NCI-H2227 treated with DMSO at 0.1 percent for 48 hours (cell line): ENCODE data around the gene BLMH.
"Not testable (repeated sequence)": the region's sequence is repeated elsewhere in the genome, so short reads cannot be mapped to it uniquely, and the experiment has no call there.

Experiments
- DNase-seq: peaks from one replicate; lab custom pipeline; 2025; lab: John Stamatoyannopoulos, UW

BLMH gene

GRCh38 chr17:30229012-30229411 is 62.7 kb downstream of the BLMH start:
- no peak for DNase-seq

DNA sequence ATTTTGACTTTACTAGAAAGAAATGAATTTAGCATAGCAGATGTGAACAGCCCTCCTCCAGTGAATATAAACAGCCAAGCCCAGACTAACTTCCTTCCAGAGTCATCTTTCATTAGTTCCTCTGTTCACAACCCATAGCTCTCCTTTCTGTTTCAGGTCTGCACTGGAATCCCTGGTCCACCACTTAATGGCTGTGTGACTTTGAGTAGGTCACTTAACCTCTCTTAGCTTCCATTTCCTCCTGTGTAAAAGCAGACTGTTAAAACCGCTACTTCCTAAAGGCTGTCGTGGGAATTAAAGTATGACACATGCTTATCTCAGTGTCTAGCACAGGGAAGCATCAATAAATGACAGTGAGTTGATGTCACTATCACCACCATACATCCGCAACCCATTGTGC is 63.7 kb downstream of the BLMH start:
- no peak for DNase-seq

DNA sequence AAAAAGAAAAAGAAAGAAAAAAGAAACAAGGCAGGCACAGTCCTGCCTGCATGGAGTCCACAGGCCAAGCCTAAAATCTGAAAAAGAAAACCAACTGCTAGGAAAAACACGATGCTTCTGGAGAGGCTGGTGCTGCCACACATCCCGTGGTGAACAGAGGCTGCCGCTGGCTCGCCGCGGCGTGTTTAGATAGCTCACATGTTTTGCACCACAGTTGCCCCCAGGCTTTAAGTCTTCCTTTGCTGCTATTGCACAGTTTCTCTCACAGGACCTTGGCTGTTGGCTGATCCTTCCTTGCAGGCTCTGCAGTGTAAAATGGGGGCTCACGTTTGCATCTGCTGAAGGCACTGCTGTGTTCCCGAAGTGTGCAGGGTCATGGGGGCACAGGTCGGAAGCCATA is 64.9 kb downstream of the BLMH start:
- no peak for DNase-seq

GRCh38 chr17:30225919-30226553 is 65.7 kb downstream of the BLMH start:
- DNase-seq, result no peak

DNA sequence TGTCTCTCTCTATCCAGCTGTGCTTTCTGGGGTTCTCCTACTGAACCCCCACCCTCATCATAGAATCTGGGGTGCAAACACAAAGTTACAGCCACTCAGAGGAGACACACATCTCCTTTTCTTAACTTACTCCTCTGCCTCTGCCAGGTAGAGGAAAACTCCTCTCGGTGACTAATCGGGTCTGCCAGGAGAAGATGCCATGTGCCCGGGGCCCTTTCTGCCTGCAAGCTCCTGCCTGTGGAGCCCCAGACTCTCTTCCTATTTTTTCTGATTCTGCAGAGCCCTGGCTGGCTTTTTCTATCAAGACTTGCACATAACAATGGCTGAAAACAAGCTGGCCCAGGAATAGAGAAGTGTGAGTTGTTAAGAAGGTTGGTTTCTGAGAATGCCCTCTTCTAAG is 66.6 kb downstream of the BLMH start:
- DNase-seq, result no peak

DNA sequence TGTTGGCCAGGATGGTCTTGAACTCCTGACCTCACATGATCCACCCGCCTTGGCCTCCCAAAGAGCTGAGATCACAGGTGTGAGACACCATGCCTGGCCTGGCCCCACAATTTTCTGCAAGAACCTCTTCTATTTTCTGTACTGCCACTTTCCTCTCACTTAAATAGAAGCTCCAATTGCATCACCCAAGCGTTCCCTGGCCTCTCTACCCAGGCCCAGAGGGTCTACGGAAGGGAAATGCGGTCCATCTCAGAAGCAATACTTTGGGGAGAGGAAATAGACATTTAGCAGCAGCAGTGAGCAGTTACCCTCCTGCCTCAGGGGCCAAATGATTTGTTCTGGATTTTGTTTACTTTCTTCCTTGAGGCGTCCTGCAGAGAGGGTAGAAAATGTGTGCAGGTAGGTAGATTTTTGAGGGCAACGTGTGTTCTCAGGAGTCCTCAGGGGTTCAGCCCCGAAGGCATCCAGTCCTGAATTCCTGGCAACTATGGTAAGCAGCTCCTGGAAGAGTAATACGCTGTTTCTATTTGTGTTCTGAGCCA is 67.3 kb downstream of the BLMH start:
- no peak for DNase-seq

DNA sequence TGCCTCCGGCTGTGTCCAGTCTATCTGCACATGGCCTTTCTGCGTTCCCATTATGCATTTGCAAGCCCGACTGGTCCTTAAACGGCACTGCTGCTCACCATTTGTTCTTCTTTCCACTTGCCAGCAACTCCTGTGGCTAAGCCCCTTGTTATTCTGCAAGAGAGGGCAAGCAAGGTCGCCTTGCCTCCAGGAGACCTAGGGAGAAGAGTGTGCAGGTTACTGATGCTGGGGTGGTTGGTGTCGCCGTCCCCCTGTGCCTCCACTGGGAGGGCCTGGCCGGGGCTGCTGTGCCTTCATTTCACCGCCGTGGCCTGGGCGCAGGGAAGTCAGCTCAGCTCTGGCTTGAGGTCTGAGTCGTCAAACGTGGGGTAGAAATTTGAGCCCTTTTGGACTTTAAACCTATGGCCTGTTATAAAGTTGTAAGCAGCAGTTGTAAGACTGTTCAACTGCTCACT is 69.0 kb downstream of the BLMH start:
- DNase-seq, result no peak

DNA sequence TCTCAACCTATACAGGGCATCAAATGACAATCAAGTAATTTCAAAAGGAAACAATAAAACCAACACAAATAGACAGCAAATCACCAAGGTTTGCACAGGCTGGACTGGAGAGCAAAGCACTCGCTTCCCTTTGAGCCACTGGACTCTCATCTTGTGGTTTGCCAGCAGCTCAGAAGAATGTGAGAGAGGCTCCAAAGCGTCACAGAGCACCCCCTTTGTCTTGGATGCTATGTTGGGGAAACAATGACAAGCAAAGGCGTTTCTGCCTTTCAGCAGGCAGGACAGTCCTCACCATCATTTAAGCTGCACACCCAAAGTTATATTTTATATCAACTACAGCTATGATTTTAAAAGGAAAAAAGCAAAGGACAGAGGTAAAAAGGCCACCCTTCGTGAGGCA is 69.5 kb downstream of the BLMH start:
- DNase-seq, result no peak

DNA sequence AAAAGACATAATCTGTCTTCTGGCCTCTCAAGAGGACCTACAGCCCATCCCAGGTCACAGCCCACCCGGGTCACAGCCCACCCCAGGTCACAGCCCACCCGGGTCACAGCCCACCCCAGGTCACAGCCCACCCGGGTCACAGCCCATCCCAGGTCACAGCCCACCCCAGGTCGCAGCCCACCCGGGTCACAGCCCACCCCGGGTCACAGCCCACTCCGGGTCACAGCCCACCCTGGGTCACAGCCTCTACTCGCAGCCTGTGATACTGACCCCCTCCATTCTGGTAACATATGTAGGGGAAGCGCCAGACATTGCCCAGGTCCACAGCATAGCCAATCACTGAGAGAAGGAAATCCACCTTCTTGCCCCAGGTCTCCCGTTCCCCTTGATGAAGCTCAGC is 70.4 kb downstream of the BLMH start:
- no peak for DNase-seq

DNA sequence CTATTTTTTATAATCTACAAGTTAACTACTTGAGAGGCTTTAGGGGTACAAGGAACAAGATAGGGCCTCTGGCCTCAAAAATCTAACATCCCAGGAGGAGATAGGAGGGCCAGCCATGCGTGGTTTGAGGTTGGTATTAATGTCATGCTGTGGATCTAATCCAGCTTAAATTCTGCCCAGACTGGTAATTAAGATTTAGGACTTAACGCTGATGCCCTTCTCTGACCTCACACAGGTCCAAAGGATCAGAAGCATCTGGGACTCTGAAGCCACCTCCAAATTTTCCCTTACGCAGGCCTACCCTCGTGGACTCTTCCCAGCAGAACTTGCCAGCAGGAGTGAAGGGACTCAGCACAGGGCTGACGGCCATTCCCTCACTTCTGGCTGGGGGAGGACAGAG is 71.3 kb downstream of the BLMH start:
- DNase-seq, result no peak

DNA sequence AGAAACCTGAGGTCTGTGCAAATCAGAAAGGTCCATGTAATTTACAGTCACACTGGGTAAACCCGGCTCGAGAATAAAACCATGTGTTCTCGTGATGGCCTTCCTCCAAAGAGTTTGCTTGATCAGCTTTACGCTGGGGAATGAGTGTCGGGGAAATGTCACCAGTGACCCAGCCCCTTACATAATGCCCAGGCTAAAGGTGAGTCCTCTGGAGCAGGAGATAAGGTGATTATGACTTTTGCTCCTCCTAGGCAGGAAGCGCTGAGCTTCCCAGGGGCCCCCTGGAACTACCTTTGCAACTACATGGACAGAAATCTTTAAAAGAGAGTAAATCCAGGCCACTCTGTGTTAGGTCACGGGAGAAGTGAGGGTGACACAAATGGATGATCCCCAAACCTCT is 71.9 kb downstream of the BLMH start:
- no peak for DNase-seq

DNA sequence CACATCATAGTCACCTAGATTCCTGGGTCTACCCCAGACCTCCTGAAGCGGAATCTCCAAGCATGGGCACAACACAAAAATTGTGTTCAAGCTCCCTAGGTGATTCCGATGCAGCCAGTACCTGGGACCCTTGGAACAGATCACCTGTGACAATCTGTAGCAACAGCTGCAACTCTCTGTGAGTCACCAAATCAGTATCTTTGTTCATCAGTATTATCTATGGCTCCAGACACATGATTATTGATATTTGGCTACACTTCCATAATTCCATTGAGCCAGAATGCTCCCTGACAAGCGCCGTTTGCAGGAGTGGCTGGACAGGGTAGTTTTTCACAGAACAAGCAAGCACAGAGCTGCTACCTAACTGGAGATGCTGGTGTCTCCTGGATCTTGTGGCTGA is 72.4 kb downstream of the BLMH start:
- DNase-seq, result no peak

DNA sequence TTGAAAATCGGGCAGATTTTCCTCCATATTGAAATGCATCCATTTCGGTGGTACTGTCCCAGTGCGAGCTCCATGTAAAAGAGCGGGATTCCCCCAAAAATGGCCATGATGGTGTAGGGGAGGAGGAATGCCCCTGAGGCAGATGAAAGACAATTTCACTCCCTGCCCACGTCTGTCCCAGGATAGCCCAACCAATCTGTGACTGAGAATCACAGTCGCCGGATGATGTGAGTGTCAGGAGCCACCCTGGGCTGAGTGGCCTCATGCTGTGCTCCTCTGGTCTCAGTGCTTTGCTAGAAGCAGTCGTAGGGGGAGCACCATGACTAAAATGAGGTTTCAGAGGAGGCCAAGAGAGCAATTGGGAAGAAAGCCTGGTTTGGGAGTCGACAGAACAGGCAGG is 72.9 kb downstream of the BLMH start:
- DNase-seq, result no peak

GRCh38 chr17:30217746-30218245 is 73.9 kb downstream of the BLMH start:
- no peak for DNase-seq

GRCh38 chr17:30217054-30217453 is 74.7 kb downstream of the BLMH start:
- DNase-seq, result no peak

GRCh38 chr17:30212750-30213149 is 79.0 kb downstream of the BLMH start:
- DNase-seq, result no peak

GRCh38 chr17:30211371-30211770 is 80.4 kb downstream of the BLMH start:
- DNase-seq, result no peak

DNA sequence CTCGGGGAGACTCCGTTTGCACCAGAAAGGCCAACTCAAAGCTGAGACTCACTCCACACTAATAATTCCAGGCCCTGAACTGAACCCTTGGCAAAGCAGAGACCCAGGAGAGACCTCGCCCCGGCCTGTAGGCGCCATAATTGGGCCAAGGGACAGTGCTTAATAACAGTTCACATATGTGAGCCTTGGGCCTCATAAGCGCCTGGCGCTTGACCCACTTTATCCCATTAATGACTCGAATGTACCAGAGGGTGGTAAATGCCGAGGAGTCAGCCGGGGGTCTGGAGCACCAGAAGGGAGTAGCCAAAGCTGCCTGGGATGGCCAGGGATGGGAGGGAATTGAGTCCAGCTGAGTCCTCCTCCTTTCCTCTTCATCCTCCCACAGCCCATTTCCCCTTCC is 80.8 kb downstream of the BLMH start:
- DNase-seq, result no peak

- DNase-seq, result no peak
Measured at GRCh38 chr17:30210366-30210765, 81.4 kb downstream of the BLMH start.

DNA sequence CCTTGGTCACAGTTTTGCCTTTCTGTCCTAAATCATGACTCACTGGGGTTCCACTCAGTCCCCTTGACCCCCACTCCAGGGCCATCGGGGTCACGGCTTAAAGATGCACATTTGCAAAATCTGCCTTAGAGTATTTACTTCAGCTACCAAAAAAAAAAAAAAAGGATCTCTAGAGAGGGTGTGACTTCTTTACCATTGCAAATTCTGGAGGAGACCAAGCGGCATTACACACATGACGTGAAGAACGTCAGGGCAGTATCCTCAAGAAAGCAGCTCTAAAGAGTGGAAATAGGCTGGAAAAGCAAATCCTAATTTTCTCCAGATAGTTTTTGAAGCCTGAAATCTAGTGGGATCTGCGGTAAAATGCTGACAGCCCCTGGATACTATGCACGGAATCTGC is 81.8 kb downstream of the BLMH start:
- DNase-seq, result no peak

DNA sequence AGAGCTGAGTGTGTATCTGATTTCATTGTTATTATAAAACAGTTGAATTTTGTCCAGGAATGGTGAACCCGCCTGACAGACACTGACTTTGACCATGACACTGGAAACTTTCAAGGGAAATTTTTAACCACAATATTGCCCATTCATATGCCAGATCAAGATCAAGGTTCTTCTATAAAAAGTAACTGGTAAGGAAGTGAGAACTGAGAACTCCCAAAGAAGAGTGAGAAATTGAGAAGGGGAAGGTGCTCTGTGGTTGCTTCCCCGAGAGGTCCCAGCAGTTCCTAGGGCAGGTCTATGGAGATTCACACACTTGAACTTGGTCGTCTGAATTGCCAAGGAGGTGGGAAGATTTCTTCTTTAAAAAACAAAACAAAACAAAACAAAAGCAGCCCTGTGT is 83.5 kb downstream of the BLMH start:
- no peak for DNase-seq

DNA sequence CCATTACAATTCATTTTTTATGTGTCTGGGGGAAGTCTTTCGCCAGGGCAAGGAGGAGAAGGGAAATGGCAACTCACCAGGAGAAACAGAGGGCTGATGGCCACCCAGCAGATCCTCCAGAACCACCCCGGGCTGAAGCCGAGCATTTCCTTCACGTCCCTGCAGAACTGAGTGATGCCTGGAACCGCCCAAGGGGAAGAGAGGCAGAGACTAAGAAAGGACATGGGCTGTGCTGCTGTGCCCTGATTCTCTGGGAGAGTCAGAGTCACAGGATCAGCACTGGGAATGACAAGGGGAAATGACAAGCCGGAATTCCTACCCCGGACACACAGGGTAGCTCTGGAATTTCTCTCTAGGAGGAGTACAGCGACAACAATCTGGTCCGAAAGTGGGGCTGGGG is 84.1 kb downstream of the BLMH start:
- DNase-seq, result no peak

- no peak for DNase-seq
Measured at GRCh38 chr17:30203471-30203981, 88.2 kb downstream of the BLMH start.

DNA sequence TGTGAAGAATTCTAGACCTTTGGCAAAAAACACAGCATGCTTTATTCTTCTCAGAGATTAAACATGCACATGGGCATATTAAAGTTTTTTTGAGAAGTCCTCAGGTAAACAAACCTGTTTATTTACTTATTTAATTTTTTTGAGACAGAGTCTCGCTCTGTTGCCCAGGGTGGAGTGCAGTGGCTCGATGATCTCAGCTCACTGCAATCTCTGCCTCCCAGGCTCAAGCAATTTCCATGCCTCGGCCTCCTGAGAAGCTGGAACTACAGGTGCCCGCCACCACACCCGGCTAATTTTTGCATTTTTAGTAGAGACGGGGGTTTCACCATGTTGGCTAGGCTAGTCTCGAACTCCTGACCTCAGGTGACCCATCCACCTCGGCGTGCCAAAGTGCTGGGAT is 91.1 kb downstream of the BLMH start:
- DNase-seq, result not testable (repeated sequence)
